ENCODE data around the gene GPR148.
"Not testable (repeated sequence)": the region's sequence is repeated elsewhere in the genome, so short reads cannot be mapped to it uniquely, and the experiment has no call there.

Gene GPR148, protein sequence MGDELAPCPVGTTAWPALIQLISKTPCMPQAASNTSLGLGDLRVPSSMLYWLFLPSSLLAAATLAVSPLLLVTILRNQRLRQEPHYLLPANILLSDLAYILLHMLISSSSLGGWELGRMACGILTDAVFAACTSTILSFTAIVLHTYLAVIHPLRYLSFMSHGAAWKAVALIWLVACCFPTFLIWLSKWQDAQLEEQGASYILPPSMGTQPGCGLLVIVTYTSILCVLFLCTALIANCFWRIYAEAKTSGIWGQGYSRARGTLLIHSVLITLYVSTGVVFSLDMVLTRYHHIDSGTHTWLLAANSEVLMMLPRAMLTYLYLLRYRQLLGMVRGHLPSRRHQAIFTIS

DNA sequence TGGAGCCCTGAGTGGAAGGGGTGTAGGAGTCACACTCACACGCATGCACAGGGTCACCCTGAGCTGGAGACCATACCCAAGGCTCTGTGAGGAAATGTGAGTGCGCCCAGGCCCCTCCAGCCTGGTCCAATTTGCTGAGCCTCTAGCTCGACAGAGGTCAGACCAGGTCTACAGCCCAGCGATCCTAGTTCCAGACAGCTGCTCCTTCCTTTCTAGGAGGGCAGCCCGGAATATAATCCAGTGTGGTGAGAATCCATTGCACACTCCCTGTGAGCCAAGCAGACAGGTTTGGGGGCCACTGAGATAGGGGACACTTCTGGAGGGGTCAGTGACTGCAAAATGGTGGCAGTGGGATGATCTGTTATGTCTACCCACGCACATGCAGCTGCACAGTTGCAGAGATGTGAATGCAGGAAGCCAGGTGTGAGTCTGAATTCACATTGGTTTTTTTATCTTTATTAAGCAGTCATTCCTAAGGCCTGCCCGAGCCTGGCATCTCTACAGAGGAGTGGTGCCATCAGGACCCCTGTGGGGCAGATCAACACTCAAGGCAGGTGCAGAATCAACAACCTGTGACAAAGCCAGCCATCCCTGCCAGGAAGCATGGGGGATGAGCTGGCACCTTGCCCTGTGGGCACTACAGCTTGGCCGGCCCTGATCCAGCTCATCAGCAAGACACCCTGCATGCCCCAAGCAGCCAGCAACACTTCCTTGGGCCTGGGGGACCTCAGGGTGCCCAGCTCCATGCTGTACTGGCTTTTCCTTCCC, at the start of gene GPR148:
TSS of gene GPR148 (plus strand) at position 522 of the 768 bp plus-strand sequence. CDS start at position 604, 82 bp downstream.
- no peak for DNase-seq (ENCODE audit: low spot score)

GRCh38 chr2:130692041-130692770, 36.7 kb upstream of the GPR148 start:
- not testable (repeated sequence) for DNase-seq (ENCODE audit: low spot score)

DNA sequence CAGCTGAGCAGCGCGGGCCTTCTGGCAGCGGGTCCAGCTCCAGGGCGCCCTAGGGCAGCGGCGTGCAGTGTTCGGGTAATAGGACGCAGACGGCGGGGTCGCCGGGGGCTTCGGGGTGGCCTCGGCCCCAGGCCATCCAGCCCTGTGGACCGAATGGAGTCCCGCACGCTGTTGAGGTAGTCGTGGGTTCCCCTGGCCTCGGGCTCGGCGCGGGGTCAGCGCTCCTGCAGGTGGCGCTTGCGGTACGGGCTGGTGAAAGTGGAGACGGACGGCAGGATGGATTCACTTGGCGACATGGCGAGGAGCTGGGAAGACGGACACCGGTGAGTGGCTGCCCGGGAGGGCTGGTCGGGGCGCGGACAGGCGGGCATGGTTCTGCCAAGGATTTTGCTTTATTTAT, 35.4 kb upstream of the GPR148 start:
- DNase-seq (ENCODE audit: low spot score), result peak; percentile 3

DNA sequence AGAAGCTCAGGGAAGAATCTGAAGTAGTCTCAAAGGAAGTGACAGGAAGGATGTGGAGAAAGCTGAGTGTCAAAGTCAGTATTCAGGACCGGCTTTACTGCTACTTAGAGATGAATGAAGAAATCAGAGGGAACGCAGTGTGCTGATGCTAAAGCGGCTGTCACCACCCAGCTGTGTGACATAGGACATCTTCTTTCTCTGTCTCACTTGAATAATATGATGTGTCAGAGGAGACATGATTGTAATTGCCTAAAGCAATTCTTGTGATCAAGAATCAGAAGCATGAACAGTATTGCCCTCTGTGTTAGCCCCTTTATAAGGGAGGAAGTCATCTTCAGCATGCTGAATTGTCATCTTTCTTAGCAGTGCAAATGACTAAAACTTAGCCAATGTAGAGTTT, 25.6 kb upstream of the GPR148 start:
- not testable (repeated sequence) for DNase-seq (ENCODE audit: low spot score)

DNA sequence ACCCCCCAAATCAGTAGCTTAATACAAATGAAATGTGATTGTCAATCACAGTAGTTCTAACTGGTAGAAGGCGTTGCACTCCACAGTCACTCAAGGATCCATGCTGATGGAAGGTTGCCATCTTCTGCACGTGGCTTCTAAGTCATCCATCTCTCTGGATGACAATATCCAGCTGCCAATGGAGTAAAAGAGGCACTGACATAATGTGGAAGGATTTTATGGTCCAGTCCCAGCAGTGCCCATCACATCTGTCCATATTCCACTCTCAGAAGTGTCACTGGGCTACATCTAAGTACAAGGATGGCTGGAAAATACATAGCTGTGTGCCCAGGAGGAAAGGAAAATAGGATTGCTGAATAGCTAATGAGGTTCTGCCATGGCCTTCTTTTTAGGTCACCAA, 14.1 kb upstream of the GPR148 start:
- DNase-seq (ENCODE audit: low spot score), result not testable (repeated sequence)

- DNase-seq (ENCODE audit: low spot score), result no peak
Measured at GRCh38 chr2:130720036-130720435, 8.8 kb upstream of the GPR148 start.

DNA sequence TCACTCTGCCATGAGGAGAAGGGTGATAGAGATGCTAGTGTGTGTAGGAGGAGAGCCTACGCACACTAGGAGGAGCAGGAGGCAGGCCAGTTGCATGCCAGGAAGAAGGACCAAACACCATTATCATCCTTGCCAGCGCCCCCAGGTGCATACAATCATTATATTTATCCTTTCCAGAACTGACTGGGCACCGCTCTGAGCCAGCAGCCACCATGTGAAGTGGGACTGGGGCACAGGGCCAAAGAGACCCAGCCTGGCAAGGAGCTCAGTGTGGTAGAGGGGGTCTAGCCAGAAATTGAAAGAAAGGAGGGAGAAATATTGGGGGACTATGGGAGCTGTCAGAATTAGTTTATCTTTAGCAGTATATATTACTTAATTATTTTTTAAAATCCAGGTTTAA, 8.3 kb upstream of the GPR148 start:
- no peak for DNase-seq (ENCODE audit: low spot score)

GRCh38 chr2:130724455-130724854, 4.4 kb upstream of the GPR148 start:
- DNase-seq (ENCODE audit: low spot score), result no peak

- no peak for DNase-seq (ENCODE audit: low spot score)
Measured at GRCh38 chr2:130726614-130727180, 2.2 kb upstream of the GPR148 start.

DNA sequence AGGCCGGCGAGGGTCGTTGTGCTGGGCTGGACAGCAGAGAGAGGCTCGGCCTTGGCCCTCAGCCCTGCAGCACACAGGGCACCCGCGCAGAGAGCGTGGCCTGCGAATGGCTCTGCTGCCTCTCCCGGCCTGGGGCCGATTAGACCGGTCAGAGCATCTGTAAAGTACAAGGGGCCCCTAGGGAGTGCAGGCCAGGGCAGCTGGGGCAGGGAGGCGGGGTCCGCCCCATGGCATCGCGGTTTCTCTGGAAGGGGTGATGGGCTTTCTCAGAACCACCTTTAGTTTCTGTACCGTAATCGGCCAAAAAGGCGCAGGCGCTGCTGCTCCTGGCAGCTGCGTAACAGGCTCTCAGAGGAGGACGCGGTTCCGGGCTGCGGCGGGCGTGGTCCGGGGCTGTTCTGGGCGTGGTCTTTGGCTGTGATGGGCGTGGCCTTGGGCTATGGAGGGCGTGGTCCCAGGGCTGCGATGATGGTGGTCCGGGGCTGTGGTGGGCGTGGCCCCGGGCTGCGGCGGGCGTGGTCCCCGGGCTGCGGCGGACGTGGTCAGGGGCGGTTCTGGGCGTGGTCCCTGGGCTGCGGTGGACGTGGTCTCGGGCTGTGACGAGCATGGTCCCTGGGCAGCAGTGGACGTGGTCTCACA, 1.5 kb upstream of the GPR148 start:
- peak; percentile 89 for DNase-seq (ENCODE audit: low spot score)

- DNase-seq (ENCODE audit: low spot score), result no peak
Measured at GRCh38 chr2:130728007-130728454, 839 bp upstream of the GPR148 start.

- DNase-seq (ENCODE audit: low spot score), result no peak
Measured at GRCh38 chr2:130729322-130730299, 741 bp downstream of the GPR148 start.

DNA sequence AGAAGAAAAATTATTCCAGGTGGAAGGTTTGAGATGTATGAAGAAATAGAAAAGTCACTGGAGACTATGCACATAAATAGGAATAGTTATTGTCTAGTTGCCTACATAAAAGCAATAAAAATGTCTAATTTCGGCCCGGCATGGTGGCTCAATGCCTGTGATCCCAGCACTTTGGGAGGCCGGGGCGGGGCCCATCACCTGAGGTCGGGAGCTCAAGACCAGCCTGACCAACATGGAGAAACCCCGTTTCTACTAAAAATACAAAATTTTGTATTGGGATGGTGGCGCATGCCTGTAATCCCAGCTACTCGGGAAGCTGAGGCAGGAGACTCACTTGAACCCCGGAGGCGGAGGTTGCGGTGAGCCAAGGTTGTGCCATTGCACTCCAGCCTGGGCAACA, 3.4 kb downstream of the GPR148 start:
- not testable (repeated sequence) for DNase-seq (ENCODE audit: low spot score)

DNA sequence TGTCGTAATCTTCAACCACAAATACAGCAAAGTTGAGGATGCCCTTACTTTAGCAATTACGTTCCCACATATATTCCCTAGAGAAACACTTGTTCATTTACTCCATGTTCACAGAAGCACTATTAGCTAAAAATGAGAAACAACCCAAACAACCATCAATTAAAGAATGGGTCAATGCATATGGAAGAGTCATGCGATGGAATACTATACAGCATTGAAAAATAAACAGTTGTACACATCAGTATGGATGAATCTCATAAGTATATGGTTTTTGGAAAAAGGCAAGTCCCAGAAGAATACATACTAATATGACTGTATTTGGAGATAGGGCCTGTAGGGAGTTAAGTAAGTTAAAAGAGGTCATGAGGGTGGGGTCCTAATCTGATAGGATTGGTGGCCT, 6.3 kb downstream of the GPR148 start:
- no peak for DNase-seq (ENCODE audit: low spot score)

DNA sequence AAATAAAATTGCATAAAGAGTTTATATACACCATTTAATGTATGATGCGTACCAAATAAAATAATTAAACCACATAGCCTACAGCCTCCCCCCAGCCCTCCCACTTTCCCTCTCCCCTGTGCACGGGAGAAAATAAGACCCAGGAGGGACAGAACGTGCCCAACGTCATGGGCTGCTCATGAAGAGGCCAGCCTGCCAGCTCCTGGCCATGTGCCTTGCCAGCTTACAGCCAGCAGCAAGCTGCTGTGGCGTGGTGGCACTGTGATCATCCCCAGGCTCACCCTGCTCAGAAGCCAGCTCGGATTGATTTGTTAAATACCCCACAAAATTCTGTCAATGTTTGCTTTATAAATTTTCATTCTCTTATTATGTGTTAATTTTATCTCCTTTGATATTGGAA, 7.6 kb downstream of the GPR148 start:
- DNase-seq (ENCODE audit: low spot score), result no peak

- DNase-seq (ENCODE audit: low spot score), result no peak
Measured at GRCh38 chr2:130737592-130737991, 8.7 kb downstream of the GPR148 start.

GRCh38 chr2:130740671-130741070, 11.8 kb downstream of the GPR148 start:
- DNase-seq (ENCODE audit: low spot score), result no peak

GRCh38 chr2:130743278-130743677, 14.4 kb downstream of the GPR148 start:
- DNase-seq (ENCODE audit: low spot score), result no peak

DNA sequence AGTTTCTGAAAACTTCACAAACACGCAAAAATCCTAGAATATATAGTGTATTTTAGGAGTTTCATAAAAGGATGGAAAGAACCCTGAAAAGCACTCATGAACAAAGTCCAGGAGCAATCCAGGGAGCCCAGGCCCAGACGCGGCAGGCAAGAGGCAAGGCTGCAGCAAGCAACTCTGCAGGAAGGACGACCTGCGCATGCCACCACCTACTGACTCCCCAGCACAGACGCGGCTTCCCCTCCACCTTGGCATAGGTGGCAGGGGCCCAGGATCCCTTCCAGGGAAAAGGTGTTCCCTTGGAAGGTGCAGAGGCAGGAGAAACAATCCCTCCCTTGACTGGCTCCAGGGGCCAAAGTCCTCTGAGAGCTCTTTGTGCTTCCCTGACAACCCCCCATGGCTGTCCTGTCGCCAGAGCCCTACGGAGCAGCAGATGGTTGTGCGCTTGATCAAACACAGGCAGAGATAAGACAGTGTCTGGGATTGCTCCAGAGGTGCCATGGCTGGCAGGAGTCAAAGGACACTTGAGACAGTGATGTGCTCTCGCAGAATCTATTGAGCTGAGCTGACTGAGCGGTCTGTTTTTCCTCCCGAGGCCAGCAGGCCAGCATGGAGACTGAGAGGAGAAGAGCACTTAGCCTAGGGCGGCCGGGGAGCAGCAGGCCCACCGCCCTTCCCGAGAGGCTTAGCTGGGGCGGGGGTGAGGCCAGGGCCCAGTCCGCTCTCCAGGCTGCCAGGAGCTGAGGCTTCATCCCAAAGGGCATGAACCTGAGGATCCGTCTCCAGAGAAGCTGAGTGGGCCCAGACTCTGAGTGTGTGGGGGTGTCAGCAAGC, 15.6 kb downstream of the GPR148 start:
- DNase-seq (ENCODE audit: low spot score), result no peak

GRCh38 chr2:130749078-130749477, 20.2 kb downstream of the GPR148 start:
- DNase-seq (ENCODE audit: low spot score), result no peak

Data from AG08396 (cell line).